Uterus (tissue), 4 donors: Measurements from ENCODE around the gene ALDH1A1. TPM values are rescaled to one million over a fixed set of nuclear protein-coding genes. Genes with fewer than 3 reads are reported as not detected.

Experiments used
- DNase-seq, 2 donors: peaks; one replicate each; pipeline ENCODE4 v3.0.0-alpha.2; 2019 to 2020
- H3K27ac ChIP-seq, 2 donors: fragments of 200-600 bp; sonication (generic); 1 replicate in 1 of 2; 2 replicates in 1 of 2; pipeline ENCODE4 v1.5.1; 2016 to 2018
- H3K27me3 ChIP-seq, 2 donors: fragments of 200-600 bp; sonication (generic); one replicate each; pipeline ENCODE4 v1.5.1; 2018 to 2019; ENCODE audit warnings: control low read depth in 1 of 2
- H3K36me3 ChIP-seq, 2 donors: fragments of 200-600 bp; sonication (generic); one replicate each; pipeline ENCODE4 v1.5.1; 2019; ENCODE audit warnings: control low read depth in 1 of 2
- H3K4me1 ChIP-seq, 2 donors: fragments of 200-600 bp; sonication (generic); one replicate each; pipeline ENCODE4 v1.5.1; 2018 to 2019; ENCODE audit warnings: control low read depth in 1 of 2
- H3K4me3 ChIP-seq, 2 donors: fragments of 200-600 bp; sonication (generic); 1 replicate in 1 of 2; 2 replicates in 1 of 2; pipeline ENCODE4 v1.5.1; 2018 to 2019; ENCODE audit warnings: mild to moderate bottlenecking in 1 of 2
- H3K9me3 ChIP-seq, 2 donors: fragments of 200-600 bp; sonication (generic); one replicate each; pipeline ENCODE4 v1.5.1; 2019; ENCODE audit warnings: control low read depth in 1 of 2
- POLR2A ChIP-seq, 2 donors: fragments of 450-650 bp; IDR thresholded peaks; one replicate each; pipeline ENCODE4 v1.6.1; 2016; ENCODE audit warnings: antibody characterized with exemption in 2 of 2, mild to moderate bottlenecking in 1 of 2, moderate library complexity in 1 of 2
- intact Hi-C: fragments of 100-400 bp; cut with DNase I; formaldehyde crosslinking; loops from one replicate; pipeline ENCODE4 v1.15.1; 2023; ENCODE audit warnings: low total_unique reads
- total RNA-seq, 4 donors: library from RNA; depleted of rRNA in 3 of 4; stranded (reverse); fragments of >200 nt in 3 of 4; gene quantifications; one replicate each; pipeline versions ENCODE4 v1.1.0 to v1.2.4, GENCODE V29; 2014 to 2023
- TF ChIP-seq, protein P1 (sequence below), 4 experiments: fragments of 200-600 bp in 2 of 4; fragments of 450-650 bp in 2 of 4; sonication (generic) in 2 of 4; IDR thresholded peaks; one replicate each; pipeline ENCODE4 v1.5.1; 2016 to 2019; ENCODE audit warnings: antibody characterized with exemption in 4 of 4, mild to moderate bottlenecking in 2 of 4, moderate library complexity in 1 of 4
- donor health status: DM: yes; HTN: yes; CAD: no.

The ALDH1A1 gene
- total RNA-seq, 4 donors from 2014 or later, result 87.9 to 287 (median 166) TPM

DNA sequence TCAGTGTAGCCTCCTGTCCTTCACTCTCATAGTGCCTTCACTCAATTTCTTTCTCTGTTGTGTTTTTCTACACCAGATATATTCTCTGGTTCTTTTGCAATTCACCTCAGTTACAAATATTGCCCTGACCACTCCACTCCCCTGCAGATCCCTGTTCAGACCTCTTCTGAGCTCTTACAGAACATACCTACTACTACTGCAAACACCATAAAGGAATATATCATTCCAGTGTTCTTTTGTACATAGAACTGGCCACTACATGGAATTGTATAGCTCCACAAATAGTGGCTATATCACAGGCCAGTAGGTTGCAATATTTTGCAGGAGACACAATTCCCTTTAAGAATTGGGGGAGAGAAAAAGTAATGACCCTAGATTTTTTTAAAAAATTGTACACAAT lies 21.0 kb downstream of the ALDH1A1 start:
- no peak overlapping the region for H3K27ac ChIP-seq
- H3K27me3 ChIP-seq, result no peaks in the 10 kb centered on the region
- no peaks in the 10 kb centered on the region for H3K36me3 ChIP-seq
- H3K4me1 ChIP-seq, result no peaks in the 10 kb centered on the region
- no peak for TF ChIP-seq POLR2A (IDR thresholded peaks at IDR 0.05)
- TF ChIP-seq, protein P1, sequence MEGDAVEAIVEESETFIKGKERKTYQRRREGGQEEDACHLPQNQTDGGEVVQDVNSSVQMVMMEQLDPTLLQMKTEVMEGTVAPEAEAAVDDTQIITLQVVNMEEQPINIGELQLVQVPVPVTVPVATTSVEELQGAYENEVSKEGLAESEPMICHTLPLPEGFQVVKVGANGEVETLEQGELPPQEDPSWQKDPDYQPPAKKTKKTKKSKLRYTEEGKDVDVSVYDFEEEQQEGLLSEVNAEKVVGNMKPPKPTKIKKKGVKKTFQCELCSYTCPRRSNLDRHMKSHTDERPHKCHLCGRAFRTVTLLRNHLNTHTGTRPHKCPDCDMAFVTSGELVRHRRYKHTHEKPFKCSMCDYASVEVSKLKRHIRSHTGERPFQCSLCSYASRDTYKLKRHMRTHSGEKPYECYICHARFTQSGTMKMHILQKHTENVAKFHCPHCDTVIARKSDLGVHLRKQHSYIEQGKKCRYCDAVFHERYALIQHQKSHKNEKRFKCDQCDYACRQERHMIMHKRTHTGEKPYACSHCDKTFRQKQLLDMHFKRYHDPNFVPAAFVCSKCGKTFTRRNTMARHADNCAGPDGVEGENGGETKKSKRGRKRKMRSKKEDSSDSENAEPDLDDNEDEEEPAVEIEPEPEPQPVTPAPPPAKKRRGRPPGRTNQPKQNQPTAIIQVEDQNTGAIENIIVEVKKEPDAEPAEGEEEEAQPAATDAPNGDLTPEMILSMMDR (IDR thresholded peaks at IDR 0.05), result no peak
- intact Hi-C loops, result no loop called here
- no peak for DNase-seq
- H3K4me3 ChIP-seq, result no peak overlapping the region
- H3K9me3 ChIP-seq, result no peaks in the 10 kb centered on the region

DNA sequence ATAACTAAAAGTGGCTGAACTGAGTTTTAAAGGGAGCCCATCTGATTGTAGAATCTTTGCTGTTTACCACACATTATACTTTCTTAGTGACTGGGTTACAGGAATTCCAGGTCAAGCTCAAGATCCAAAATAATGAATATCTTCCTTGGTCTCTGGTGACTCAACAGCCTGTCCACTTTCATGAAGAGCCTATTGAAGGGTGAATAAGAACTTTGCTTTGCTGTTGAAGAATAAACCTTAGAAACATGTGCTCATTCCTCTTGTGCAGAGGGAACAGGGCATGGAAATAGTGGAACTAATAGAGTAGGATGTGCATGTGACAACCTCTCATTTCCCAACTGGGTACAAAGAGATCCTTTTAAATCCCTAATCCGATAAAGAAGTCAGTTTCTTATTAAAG lies 21.4 kb downstream of the ALDH1A1 start:
- Histone ChIP-seq H3K9me3 (no peaks in the 10 kb centered on the region), H3K4me3 (no peak overlapping the region), H3K36me3 (no peaks in the 10 kb centered on the region), H3K27me3 (no peaks in the 10 kb centered on the region), H3K4me1 (no peaks in the 10 kb centered on the region), H3K27ac (no peak overlapping the region)
- DNase-seq, result no peak
- no peak for TF ChIP-seq POLR2A (IDR thresholded peaks at IDR 0.05)
- TF ChIP-seq, protein P1 (IDR thresholded peaks at IDR 0.05), result no peak
- intact Hi-C loops, result no loop called here

DNA sequence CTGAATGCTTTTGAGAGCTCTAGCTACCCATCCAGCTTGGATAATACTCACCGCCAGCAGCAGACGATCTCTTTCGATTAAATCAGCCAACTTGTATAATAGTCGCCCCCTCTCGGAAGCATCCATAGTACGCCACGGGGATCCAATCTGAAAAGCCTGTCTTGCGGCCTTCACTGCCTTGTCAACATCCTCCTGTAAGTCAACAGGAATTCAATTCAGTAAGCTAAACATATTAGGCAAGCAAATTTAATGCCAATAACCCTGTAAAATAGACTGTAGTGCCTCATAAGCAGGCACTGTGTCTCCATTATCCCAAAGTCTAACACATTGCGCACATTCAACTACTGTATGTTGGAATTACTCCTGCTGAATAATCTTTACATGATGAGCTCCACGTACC lies 22.0 kb downstream of the ALDH1A1 start:
- TF ChIP-seq POLR2A (IDR thresholded peaks at IDR 0.05), result no peak
- TF ChIP-seq, protein P1 (IDR thresholded peaks at IDR 0.05), result no peak
- DNase-seq, result no peak
- intact Hi-C loops, result no loop called here
- Histone ChIP-seq H3K27me3 (no peaks in the 10 kb centered on the region), H3K4me1 (no peaks in the 10 kb centered on the region), H3K9me3 (no peaks in the 10 kb centered on the region), H3K36me3 (no peaks in the 10 kb centered on the region), H3K4me3 (no peak overlapping the region), H3K27ac (no peak overlapping the region)

DNA sequence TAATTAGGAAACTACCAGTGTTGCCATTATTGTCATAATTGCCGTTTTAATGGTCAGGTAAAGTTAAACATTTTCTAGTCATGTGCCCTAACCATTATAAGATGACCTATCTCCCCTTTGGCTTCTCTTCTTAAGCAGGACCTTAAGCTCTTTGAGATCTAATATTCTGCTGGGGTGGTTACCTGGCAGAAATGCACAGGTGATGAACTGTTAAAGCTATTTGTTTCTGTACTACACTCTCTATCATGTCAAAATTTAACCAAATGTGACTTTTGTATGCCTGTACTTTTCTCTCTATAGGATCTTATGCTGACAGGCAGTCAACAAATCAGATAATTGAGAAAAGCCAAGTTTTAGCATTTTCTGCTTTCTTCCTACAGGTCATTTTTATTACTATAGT lies 23.3 kb downstream of the ALDH1A1 start:
- no peak for DNase-seq
- H3K4me3 ChIP-seq, result no peak overlapping the region
- H3K9me3 ChIP-seq, result no peaks in the 10 kb centered on the region
- H3K36me3 ChIP-seq, result no peaks in the 10 kb centered on the region
- intact Hi-C loops, result no loop called here
- no peaks in the 10 kb centered on the region for H3K27me3 ChIP-seq
- TF ChIP-seq POLR2A (IDR thresholded peaks at IDR 0.05), result no peak
- TF ChIP-seq, protein P1 (IDR thresholded peaks at IDR 0.05), result no peak
- no peak overlapping the region for H3K27ac ChIP-seq
- H3K4me1 ChIP-seq, result no peaks in the 10 kb centered on the region

DNA sequence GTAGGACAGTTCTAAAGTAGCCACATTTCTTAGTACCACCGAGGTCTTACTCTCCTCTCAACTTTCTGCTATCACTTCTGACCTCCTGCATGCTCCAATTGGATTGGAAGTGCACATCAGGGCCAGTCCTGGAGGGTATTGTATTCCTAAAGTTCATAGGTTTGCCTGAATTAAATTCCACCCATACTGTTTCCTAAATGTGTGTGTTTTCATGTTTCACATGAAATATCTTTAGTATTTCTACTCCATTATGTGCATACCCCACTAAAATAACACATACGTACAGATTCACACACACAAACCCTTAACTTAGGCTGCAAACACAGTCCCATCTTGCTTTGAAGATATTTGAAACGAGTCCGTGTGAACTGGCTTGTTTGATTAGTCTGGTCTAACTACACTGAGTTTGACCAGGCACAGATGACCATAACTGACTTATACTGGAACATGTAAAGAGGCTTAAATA lies 24.8 kb downstream of the ALDH1A1 start:
- intact Hi-C loops, result no loop called here
- Histone ChIP-seq H3K4me3 (no peak overlapping the region), H3K4me1 (no peaks in the 10 kb centered on the region)

More for the DNA sequence above, 24.8 kb downstream of the ALDH1A1 start:
- DNase-seq, result no peak
- no peak overlapping the region for H3K27ac ChIP-seq
- no peaks in the 10 kb centered on the region for H3K36me3 ChIP-seq
- H3K27me3 ChIP-seq, result no peaks in the 10 kb centered on the region
- TF ChIP-seq, protein P1 (IDR thresholded peaks at IDR 0.05), result no peak
- no peak for TF ChIP-seq POLR2A (IDR thresholded peaks at IDR 0.05)
- no peaks in the 10 kb centered on the region for H3K9me3 ChIP-seq
